Natural killer cell (primary cell): Measurements from ENCODE around the gene NLK. TPM values are rescaled to one million over a fixed set of nuclear protein-coding genes. Genes with fewer than 3 reads are reported as not detected.

Experiments used
- ATAC-seq, 3 donors: fragments of 150-1000 bp in 2 of 3; fragments of 200-7000 bp in 1 of 3; cut with Tn5 transposase; 1 replicate in 1 of 3; 2 replicates in 2 of 3; pipeline ENCODE4 v1.10.0; 2021; ENCODE audit warnings: mild to moderate bottlenecking in 2 of 3, moderate library complexity in 2 of 3
- DNase-seq, 2 donors: peaks; one replicate each; pipeline versions ENCODE4 v3.0.0 to v3.0.0-alpha.2; 2013 to 2021; ENCODE audit warnings: mixed read lengths in 1 of 2
- H3K27ac ChIP-seq: one replicate; pipeline ENCODE4 v1.5.1; 2013; ENCODE audit warnings: mild to moderate bottlenecking, low read length
- H3K27me3 ChIP-seq: one replicate; pipeline ENCODE4 v1.6.1; 2013; ENCODE audit warnings: low read length; ENCODE audit not compliant: control insufficient read depth, insufficient read depth
- H3K36me3 ChIP-seq: one replicate; pipeline ENCODE4 v1.6.1; 2013; ENCODE audit warnings: low read length; ENCODE audit not compliant: control insufficient read depth, insufficient read depth
- H3K4me1 ChIP-seq: one replicate; pipeline ENCODE4 v1.6.1; 2013; ENCODE audit warnings: low read length; ENCODE audit not compliant: control insufficient read depth, insufficient read depth
- H3K4me3 ChIP-seq: one replicate; pipeline ENCODE4 v1.5.1; 2013; ENCODE audit warnings: low read length
- H3K9me3 ChIP-seq: one replicate; pipeline ENCODE4 v1.6.1; 2013; ENCODE audit warnings: low read length; ENCODE audit not compliant: control insufficient read depth, insufficient read depth
- H3K27ac Mint-ChIP-seq, 2 donors: one replicate each; pipeline ENCODE4 v1.8.0; 2022; ENCODE audit warnings: mild to moderate bottlenecking in 2 of 2, mixed read lengths in 2 of 2, moderate library complexity in 1 of 2
- H3K27me3 Mint-ChIP-seq, 2 donors: one replicate each; pipeline ENCODE4 v1.8.0; 2022; ENCODE audit warnings: low read depth in 2 of 2, mixed read lengths in 2 of 2
- H3K36me3 Mint-ChIP-seq: one replicate; pipeline ENCODE4 v1.8.0; 2022; ENCODE audit warnings: mixed read lengths
- H3K4me1 Mint-ChIP-seq, 2 donors: one replicate each; pipeline ENCODE4 v1.8.0; 2022; ENCODE audit warnings: mixed read lengths in 2 of 2
- H3K4me3 Mint-ChIP-seq: one replicate; pipeline ENCODE4 v1.8.0; 2022; ENCODE audit warnings: mild to moderate bottlenecking, moderate library complexity, mixed read lengths
- H3K9me3 Mint-ChIP-seq, 2 donors: one replicate each; pipeline ENCODE4 v1.8.0; 2022; ENCODE audit warnings: mixed read lengths in 2 of 2
- CTCF ChIP-seq: fragments of 200-600 bp; IDR thresholded peaks from one replicate; pipeline ENCODE4 v1.8.0; 2022; ENCODE audit warnings: antibody characterized with exemption
- WGBS: methylation state at CpG from one replicate; pipeline ENCODE4 v1.1.7; 2013; ENCODE audit warnings: missing lambda C conversion rate; ENCODE audit not compliant: insufficient coverage; 5-methylcytosine and 5-hydroxymethylcytosine counted together
- intact Hi-C: fragments of 100-400 bp; cut with micrococcal nuclease; formaldehyde crosslinking; loops from one replicate; pipeline ENCODE4 v1.14.2; 2022
- total RNA-seq, 4 donors: library from RNA; stranded (reverse); fragments of 120-200 nt in 1 of 4; gene quantifications; one replicate each; pipeline versions ENCODE4 v1.2.3 to v1.2.4, GENCODE V29; 2013 to 2022

The NLK gene
- total RNA-seq, 3 donors from 2014 or later (not counting 1 experiment from before 2014, with no cell fraction given): 18.3 to 35.6 (median 20.8) TPM

DNA sequence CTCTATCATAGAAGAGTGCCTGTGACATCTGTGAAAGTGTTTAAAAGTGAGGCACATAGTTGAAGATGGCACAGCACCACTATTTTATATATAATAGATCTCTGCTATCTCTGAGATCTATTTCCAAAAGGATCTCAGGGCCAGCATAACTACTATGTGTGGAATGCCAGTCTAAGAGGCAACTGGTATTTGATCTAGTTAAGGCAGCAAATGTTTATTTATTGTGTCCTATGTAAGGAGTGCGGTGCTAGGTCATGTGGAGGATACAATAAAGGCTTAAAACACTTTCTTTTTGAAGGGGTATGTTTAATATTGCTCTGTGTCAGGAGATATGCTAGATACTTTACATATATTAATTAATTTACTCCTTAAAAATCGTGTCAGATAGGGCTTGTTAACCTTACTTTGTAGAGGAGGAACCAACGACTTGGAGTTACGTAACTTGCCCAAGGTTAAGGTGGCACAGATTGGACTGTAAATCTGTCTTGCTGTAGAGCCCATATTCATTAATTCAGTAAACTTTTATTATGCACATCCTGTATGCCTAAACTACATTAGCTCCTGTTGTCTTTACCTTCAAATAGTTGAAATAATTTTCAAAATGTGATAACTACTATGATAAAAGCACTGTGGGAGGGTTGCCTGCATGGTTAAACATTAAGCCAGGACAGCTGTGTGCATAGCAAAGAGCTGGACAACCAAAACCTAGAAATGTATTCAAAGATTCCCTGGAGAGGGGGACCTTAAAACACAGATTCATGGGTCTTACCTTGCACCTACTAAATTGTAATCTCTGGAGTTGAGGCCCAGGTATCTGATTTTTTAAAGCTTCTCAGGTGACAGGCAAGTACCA is 83.3 kb downstream of the NLK start:
- Histone ChIP-seq H3K9me3 (no peaks in the 10 kb centered on the region), H3K4me3 (no peak overlapping the region), H3K4me1 (no peaks in the 10 kb centered on the region), H3K27me3 (no peaks in the 10 kb centered on the region), H3K27ac (no peak overlapping the region), H3K36me3 (no peaks in the 10 kb centered on the region)
- H3K36me3 Mint-ChIP-seq: peaks cover 9% of the 10 kb centered on the region
- intact Hi-C loops: no loop called here
- no peak overlapping the region for H3K4me3 Mint-ChIP-seq
- H3K4me1 Mint-ChIP-seq: peaks cover 0 to 5% of the 10 kb centered on the region in 2 donors
- 86% methylated on average over 4 of the region's 4 CpGs for WGBS
- DNase-seq (no peak), ATAC-seq (no peak)
- no peaks in the 10 kb centered on the region for H3K27me3 Mint-ChIP-seq
- H3K9me3 Mint-ChIP-seq: no peaks in the 10 kb centered on the region
- TF ChIP-seq CTCF: no peak
- no peak overlapping the region for H3K27ac Mint-ChIP-seq

- H3K9me3 ChIP-seq: no peaks in the 10 kb centered on the region
- Mint-ChIP-seq H3K4me1 (no peaks in the 10 kb centered on the region), H3K4me3 (no peak overlapping the region), H3K9me3 (no peaks in the 10 kb centered on the region), H3K36me3 (peaks cover 7% of the 10 kb centered on the region), H3K27ac (no peak overlapping the region), H3K27me3 (no peaks in the 10 kb centered on the region)
- no peak overlapping the region for H3K4me3 ChIP-seq
- H3K27ac ChIP-seq: no peak overlapping the region
- ATAC-seq (no peak), DNase-seq (no peak)
- no peaks in the 10 kb centered on the region for H3K36me3 ChIP-seq
- intact Hi-C loops: no loop called here
- no peaks in the 10 kb centered on the region for H3K27me3 ChIP-seq
- TF ChIP-seq CTCF: no peak
- H3K4me1 ChIP-seq: no peaks in the 10 kb centered on the region
- WGBS: no CpG with 5 or more reads among the region's 1 CpG
These were observed 84.7 kb downstream of the NLK start for GRCh38 chr17:28127196-28127595.

DNA sequence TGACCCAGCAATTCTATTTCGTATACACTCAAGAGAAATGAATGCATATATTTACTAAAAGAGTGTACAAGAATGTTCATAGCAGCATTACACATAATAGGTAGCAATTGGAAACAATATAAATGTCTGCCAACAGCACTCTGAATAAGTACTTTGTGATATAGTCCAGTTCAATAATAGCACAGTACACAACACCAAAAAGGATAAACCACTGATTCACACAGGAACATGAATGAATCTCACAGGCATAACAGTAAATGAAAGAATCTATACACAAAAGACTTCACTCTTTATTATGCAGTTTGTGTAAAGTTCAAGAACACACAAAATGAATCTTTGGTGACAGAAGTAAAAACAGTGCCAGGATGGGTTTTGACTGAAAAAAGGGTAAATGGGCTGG is 86.3 kb downstream of the NLK start:
- no CpG with 5 or more reads among the region's 1 CpG for WGBS
- ATAC-seq (no peak), DNase-seq (no peak)
- Mint-ChIP-seq H3K4me3 (no peak overlapping the region), H3K27ac (no peak overlapping the region), H3K9me3 (no peaks in the 10 kb centered on the region), H3K27me3 (no peaks in the 10 kb centered on the region), H3K36me3 (peaks cover 7% of the 10 kb centered on the region), H3K4me1 (no peaks in the 10 kb centered on the region)
- H3K27ac ChIP-seq: no peak overlapping the region
- intact Hi-C loops: no loop called here
- no peaks in the 10 kb centered on the region for H3K9me3 ChIP-seq
- no peaks in the 10 kb centered on the region for H3K4me1 ChIP-seq
- no peak overlapping the region for H3K4me3 ChIP-seq
- peaks cover 10% of the 10 kb centered on the region for H3K36me3 ChIP-seq
- TF ChIP-seq CTCF: no peak
- no peaks in the 10 kb centered on the region for H3K27me3 ChIP-seq

DNA sequence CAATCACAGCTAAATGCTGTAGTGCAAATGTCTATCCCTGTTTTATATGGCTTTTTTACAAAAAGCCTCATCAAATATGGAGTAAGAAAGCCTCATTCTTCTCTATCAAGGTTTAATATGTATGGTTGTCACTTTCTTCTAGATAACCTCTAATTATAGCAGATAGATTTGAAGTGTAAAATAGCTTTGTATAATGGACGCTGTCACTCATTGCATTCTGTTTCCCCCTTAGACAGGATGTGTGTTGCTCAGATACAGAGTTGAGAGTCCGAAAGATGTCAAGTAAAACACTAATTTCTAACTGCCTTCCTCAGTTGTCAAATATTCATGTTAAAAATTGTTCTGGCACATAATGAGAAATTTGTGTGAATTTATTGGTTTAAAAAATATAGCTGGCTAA is 88.0 kb downstream of the NLK start:
- no peak for DNase-seq
- 60% methylated on average over 1 of the region's 2 CpGs for WGBS
- Histone ChIP-seq H3K4me3 (no peak overlapping the region), H3K9me3 (no peaks in the 10 kb centered on the region), H3K27ac (no peak overlapping the region), H3K4me1 (no peaks in the 10 kb centered on the region), H3K27me3 (no peaks in the 10 kb centered on the region), H3K36me3 (peaks cover 10% of the 10 kb centered on the region)
- H3K4me1 Mint-ChIP-seq: no peaks in the 10 kb centered on the region
- H3K36me3 Mint-ChIP-seq: peaks cover 7% of the 10 kb centered on the region
- H3K9me3 Mint-ChIP-seq: no peaks in the 10 kb centered on the region
- H3K4me3 Mint-ChIP-seq: no peak overlapping the region
- no peak overlapping the region for H3K27ac Mint-ChIP-seq
- no peak for TF ChIP-seq CTCF
- H3K27me3 Mint-ChIP-seq: no peaks in the 10 kb centered on the region
- intact Hi-C loops: no loop called here
- no peak for ATAC-seq
